ENCODE measurements around the gene CTNNA2.

DNA sequence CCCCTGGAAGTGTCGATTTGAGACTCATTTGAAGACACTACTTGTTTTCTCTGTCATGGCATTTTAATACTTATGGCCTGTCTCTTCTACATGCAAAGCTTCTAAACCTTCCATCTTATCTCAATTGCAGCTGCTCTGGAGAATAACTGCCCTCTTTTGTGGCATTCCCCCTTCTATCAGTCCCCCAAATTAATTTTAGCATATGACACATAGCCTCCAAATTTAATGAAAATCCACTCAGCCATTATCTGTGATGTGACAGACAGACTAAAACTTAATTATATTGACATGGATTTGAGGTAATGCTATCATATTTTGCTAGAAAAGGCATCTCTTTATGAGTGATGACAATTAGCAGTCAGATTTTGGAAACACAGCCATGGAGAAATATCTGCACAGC is 720.5 kb downstream of the CTNNA2 start:
- TF ChIP-seq, protein P1, sequence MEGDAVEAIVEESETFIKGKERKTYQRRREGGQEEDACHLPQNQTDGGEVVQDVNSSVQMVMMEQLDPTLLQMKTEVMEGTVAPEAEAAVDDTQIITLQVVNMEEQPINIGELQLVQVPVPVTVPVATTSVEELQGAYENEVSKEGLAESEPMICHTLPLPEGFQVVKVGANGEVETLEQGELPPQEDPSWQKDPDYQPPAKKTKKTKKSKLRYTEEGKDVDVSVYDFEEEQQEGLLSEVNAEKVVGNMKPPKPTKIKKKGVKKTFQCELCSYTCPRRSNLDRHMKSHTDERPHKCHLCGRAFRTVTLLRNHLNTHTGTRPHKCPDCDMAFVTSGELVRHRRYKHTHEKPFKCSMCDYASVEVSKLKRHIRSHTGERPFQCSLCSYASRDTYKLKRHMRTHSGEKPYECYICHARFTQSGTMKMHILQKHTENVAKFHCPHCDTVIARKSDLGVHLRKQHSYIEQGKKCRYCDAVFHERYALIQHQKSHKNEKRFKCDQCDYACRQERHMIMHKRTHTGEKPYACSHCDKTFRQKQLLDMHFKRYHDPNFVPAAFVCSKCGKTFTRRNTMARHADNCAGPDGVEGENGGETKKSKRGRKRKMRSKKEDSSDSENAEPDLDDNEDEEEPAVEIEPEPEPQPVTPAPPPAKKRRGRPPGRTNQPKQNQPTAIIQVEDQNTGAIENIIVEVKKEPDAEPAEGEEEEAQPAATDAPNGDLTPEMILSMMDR (IDR thresholded peaks at IDR 0.05), result no peak
- TF ChIP-seq, protein P2, sequence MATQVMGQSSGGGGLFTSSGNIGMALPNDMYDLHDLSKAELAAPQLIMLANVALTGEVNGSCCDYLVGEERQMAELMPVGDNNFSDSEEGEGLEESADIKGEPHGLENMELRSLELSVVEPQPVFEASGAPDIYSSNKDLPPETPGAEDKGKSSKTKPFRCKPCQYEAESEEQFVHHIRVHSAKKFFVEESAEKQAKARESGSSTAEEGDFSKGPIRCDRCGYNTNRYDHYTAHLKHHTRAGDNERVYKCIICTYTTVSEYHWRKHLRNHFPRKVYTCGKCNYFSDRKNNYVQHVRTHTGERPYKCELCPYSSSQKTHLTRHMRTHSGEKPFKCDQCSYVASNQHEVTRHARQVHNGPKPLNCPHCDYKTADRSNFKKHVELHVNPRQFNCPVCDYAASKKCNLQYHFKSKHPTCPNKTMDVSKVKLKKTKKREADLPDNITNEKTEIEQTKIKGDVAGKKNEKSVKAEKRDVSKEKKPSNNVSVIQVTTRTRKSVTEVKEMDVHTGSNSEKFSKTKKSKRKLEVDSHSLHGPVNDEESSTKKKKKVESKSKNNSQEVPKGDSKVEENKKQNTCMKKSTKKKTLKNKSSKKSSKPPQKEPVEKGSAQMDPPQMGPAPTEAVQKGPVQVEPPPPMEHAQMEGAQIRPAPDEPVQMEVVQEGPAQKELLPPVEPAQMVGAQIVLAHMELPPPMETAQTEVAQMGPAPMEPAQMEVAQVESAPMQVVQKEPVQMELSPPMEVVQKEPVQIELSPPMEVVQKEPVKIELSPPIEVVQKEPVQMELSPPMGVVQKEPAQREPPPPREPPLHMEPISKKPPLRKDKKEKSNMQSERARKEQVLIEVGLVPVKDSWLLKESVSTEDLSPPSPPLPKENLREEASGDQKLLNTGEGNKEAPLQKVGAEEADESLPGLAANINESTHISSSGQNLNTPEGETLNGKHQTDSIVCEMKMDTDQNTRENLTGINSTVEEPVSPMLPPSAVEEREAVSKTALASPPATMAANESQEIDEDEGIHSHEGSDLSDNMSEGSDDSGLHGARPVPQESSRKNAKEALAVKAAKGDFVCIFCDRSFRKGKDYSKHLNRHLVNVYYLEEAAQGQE (IDR thresholded peaks at IDR 0.05; ENCODE audit: insufficient read depth in 1 of 2, low read depth in 2 of 2, low read length in 1 of 2), result no peak
- TF ChIP-seq SIN3A (IDR thresholded peaks at IDR 0.05; ENCODE audit: borderline replicate concordance, insufficient read depth, low read depth, low read length) (no peak), TCF7L2 (IDR thresholded peaks at IDR 0.05; ENCODE audit: low read depth, low read length) (no peak), POLR2AphosphoS5 (IDR thresholded peaks at IDR 0.05; ENCODE audit: low read depth, low read length) (no peak)

All from Panc1 (cell line).